Keratinocyte (primary cell): Measurements from ENCODE around the gene DDAH1. TPM values are rescaled to one million over a fixed set of nuclear protein-coding genes. Genes with fewer than 3 reads are reported as not detected.

Experiments used
- DNase-seq: peaks from one replicate; pipeline ENCODE4 v3.0.0-alpha.2; 2011; ENCODE audit warnings: low read depth, missing footprints, low spot score
- FAIRE-seq: peaks from 2 replicates; lab custom pipeline; 2011; peaks lifted over from hg19 to GRCh38; lab: Jason Lieb, UNC
- H2AFZ ChIP-seq: 2 replicates; pipeline ENCODE4 v1.6.0; 2012; ENCODE audit warnings: low read length, control low read depth, inconsistent platforms; ENCODE audit not compliant: control insufficient read depth
- H3K27ac ChIP-seq: 2 replicates; pipeline ENCODE4 v1.5.1; 2011; ENCODE audit warnings: low read length; ENCODE audit not compliant: control insufficient read depth, insufficient read depth
- H3K27me3 ChIP-seq: 3 replicates; pipeline ENCODE4 v1.6.0; 2011; ENCODE audit warnings: low read length; ENCODE audit not compliant: control insufficient read depth, insufficient read depth; ENCODE audit errors: extremely low read depth
- H3K36me3 ChIP-seq, 2 experiments: 2 replicates in 1 of 2; 3 replicates in 1 of 2; pipeline ENCODE4 v1.5.1; 2011; ENCODE audit warnings: low read length in 2 of 2, mild to moderate bottlenecking in 1 of 2; ENCODE audit not compliant: control insufficient read depth in 2 of 2, insufficient read depth in 2 of 2; ENCODE audit errors: extremely low read depth in 1 of 2
- H3K4me1 ChIP-seq: 3 replicates; pipeline ENCODE4 v1.5.1; 2011; ENCODE audit warnings: low read length; ENCODE audit not compliant: control insufficient read depth, insufficient read depth; ENCODE audit errors: extremely low read depth
- H3K4me2 ChIP-seq: 3 replicates; pipeline ENCODE4 v1.6.0; 2011; ENCODE audit warnings: low read depth, low read length; ENCODE audit not compliant: control insufficient read depth, insufficient read depth; ENCODE audit errors: extremely low read depth
- H3K4me3 ChIP-seq, 3 experiments: fragments of 200-600 bp in 1 of 3; sonication (generic) in 1 of 3; 2 replicates in 2 of 3; 3 replicates in 1 of 3; pipeline ENCODE4 v1.5.1; 2011 to 2016; ENCODE audit warnings: low read length in 3 of 3, mild to moderate bottlenecking in 3 of 3, control low read depth in 2 of 3, inconsistent platforms in 1 of 3, low read depth in 1 of 3, mixed read lengths in 1 of 3, mixed run types in 1 of 3, moderate library complexity in 1 of 3; ENCODE audit not compliant: control insufficient read depth in 2 of 3, insufficient read depth in 2 of 3; ENCODE audit errors: extremely low read depth in 1 of 3
- H3K79me2 ChIP-seq: 2 replicates; pipeline ENCODE4 v1.6.0; 2012; ENCODE audit warnings: low read length; ENCODE audit not compliant: control insufficient read depth, insufficient read depth
- H3K9ac ChIP-seq: 3 replicates; pipeline ENCODE4 v1.6.0; 2011; ENCODE audit warnings: low read length; ENCODE audit not compliant: control insufficient read depth, insufficient read depth; ENCODE audit errors: extremely low read depth
- H3K9me1 ChIP-seq: 3 replicates; pipeline ENCODE4 v1.6.0; 2011; ENCODE audit warnings: low read length; ENCODE audit not compliant: control insufficient read depth, insufficient read depth; ENCODE audit errors: extremely low read depth
- H3K9me3 ChIP-seq: 2 replicates; pipeline ENCODE4 v1.5.1; 2012; ENCODE audit warnings: low read depth, low read length; ENCODE audit not compliant: control insufficient read depth
- H4K20me1 ChIP-seq: 3 replicates; pipeline ENCODE4 v1.6.0; 2011; ENCODE audit warnings: low read length; ENCODE audit not compliant: control insufficient read depth, insufficient read depth; ENCODE audit errors: extremely low read depth
- CTCF ChIP-seq, 3 experiments: IDR thresholded peaks in 1 of 3; conservative IDR thresholded peaks in 1 of 3; optimal IDR thresholded peaks in 1 of 3; 2 replicates in 2 of 3; 3 replicates in 1 of 3; pipeline versions ENCODE3 to v1.5.1; 2011; ENCODE audit warnings: low read length in 3 of 3, mild to moderate bottlenecking in 3 of 3, moderate library complexity in 2 of 3, control low read depth in 1 of 3, inconsistent platforms in 1 of 3; ENCODE audit not compliant: insufficient read depth in 2 of 3; ENCODE audit errors: extremely low read depth in 1 of 3
- EZH2 ChIP-seq: IDR thresholded peaks from one replicate; pipeline ENCODE4 v1.6.1; 2012; ENCODE audit warnings: inconsistent platforms, mild to moderate bottlenecking, low read length, moderate library complexity
- dilution Hi-C: fragments of 300-500 bp; cut with MboI; formaldehyde crosslinking; loops from one replicate; pipeline ENCODE4 v1.7.0; 2020; ENCODE audit warnings: low sequenced_read_pairs; ENCODE audit not compliant: extremely low pct_ligation_motif_present
- polyA plus RNA-seq, 5 experiments: library from polyadenylated mRNA; depleted of rRNA in 3 of 5; stranded (reverse) in 3 of 5; stranded (forward) in 1 of 5; unstranded in 1 of 5; fragments of >200 nt; gene quantifications; 1 replicate in 1 of 5; 2 replicates in 3 of 5; 3 replicates in 1 of 5; pipeline versions ENCODE4 v1.2.1 to v1.2.3, GENCODE V29; 2011 to 2012; ENCODE audit warnings: missing spikeins in 2 of 5, low read depth in 1 of 5, low replicate concordance in 1 of 5

The DDAH1 gene
- polyA plus RNA-seq, 1 donor (not counting 4 experiments of a cell fraction or from before 2014, with no cell fraction given) = 5.8 TPM

- Histone ChIP-seq H3K4me2 (no peak overlapping the region), H4K20me1 (no peaks in the 10 kb centered on the region), H3K27me3 (no peaks in the 10 kb centered on the region), H3K79me2 (no peaks in the 10 kb centered on the region), H3K4me3 (no peak overlapping the region), H3K9me3 (no peaks in the 10 kb centered on the region), H3K4me1 (peaks cover 27% of the 10 kb centered on the region), H3K9ac (no peak overlapping the region), H3K27ac (no peak overlapping the region), H2AFZ (no peak overlapping the region), H3K36me3 (no peaks in the 10 kb centered on the region), H3K9me1 (no peaks in the 10 kb centered on the region)
- TF ChIP-seq CTCF (optimal IDR thresholded peaks at IDR 0.05 in 1 of 3, IDR thresholded peaks at IDR 0.05 in 1 of 3, conservative IDR thresholded peaks at IDR 0.05 in 1 of 3; ENCODE audit: extremely low read depth in 1 of 3, insufficient read depth in 2 of 3, low read length in 3 of 3) (no peak), EZH2 (no peak)
- FAIRE-seq = no peak
- no peak for DNase-seq
- dilution Hi-C loops = no loop called here
These were observed 156.1 kb downstream of the DDAH1 start for GRCh38 chr1:85308833-85309350.

- H3K36me3 ChIP-seq = no peaks in the 10 kb centered on the region
- H3K9me1 ChIP-seq = no peaks in the 10 kb centered on the region
- peak overlapping the region; percentile 17 for H3K4me2 ChIP-seq
- no peak overlapping the region for H3K4me3 ChIP-seq
- H2AFZ ChIP-seq = peak overlapping the region; percentile 73
- no peak for DNase-seq
- H3K9ac ChIP-seq = no peak overlapping the region
- H3K27me3 ChIP-seq = no peaks in the 10 kb centered on the region
- peaks cover 20% of the 10 kb centered on the region for H3K4me1 ChIP-seq
- TF ChIP-seq EZH2 (no peak), CTCF (optimal IDR thresholded peaks at IDR 0.05 in 1 of 3, IDR thresholded peaks at IDR 0.05 in 1 of 3, conservative IDR thresholded peaks at IDR 0.05 in 1 of 3; ENCODE audit: extremely low read depth in 1 of 3, insufficient read depth in 2 of 3, low read length in 3 of 3) (peak; percentile 97 to 99 (median 98))
- dilution Hi-C loops = no loop called here
- no peaks in the 10 kb centered on the region for H4K20me1 ChIP-seq
- H3K9me3 ChIP-seq = no peaks in the 10 kb centered on the region
- H3K79me2 ChIP-seq = no peaks in the 10 kb centered on the region
- FAIRE-seq = peak; percentile 83
- H3K27ac ChIP-seq = no peak overlapping the region
These were observed 156.7 kb downstream of the DDAH1 start for GRCh38 chr1:85307987-85308832.
